ENCODE results near the gene HCN2.
"Not testable (repeated sequence)": the region's sequence is repeated elsewhere in the genome, so short reads cannot be mapped to it uniquely, and the experiment has no call there.

Gene HCN2

DNA sequence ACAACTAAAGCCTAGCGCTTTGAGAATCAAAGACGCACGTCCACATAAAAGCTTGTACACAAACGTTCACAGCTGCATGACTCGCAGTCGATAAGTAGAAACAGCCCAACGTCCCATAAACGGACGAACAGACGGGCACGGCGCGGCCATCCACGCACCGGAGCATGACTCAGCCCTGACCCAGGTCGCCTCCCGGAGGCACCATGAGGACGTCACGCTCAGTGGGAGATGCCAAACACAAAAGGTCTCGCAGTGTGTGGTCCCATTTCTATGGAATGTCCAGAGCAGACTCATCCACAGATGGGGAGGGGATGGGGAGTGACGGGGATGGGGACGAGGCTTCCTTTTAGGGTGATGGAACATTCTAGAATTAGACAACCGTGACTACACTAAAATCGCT is 34.3 kb downstream of the HCN2 start:
- H2BK12ac ChIP-seq (ENCODE audit: low read length in 2 of 2) = no peak overlapping the region
- H2BK120ac ChIP-seq (ENCODE audit: low read depth, low read length) = no peak overlapping the region
- peak overlapping the region; percentile 72 for H3K27ac ChIP-seq (ENCODE audit: low read length, poor library complexity, severe bottlenecking)
- no peak overlapping the region for H3K4ac ChIP-seq (ENCODE audit: low read depth in 1 of 2, low read length in 2 of 2)
- H3K79me1 ChIP-seq (replicated peaks; ENCODE audit: low read length, poor library complexity, severe bottlenecking) = peaks cover 20% of the 10 kb centered on the region
- H3K36me3 ChIP-seq (ENCODE audit: control insufficient read depth in 1 of 2, insufficient read depth in 2 of 2, low read depth in 1 of 2, low read length in 2 of 2) = peaks cover 36 to 66% of the 10 kb centered on the region in 2 experiments
- H3K27me3 ChIP-seq (ENCODE audit: control insufficient read depth in 1 of 2, insufficient read depth in 1 of 2, low read length in 2 of 2) = no peaks in the 10 kb centered on the region
- H4K8ac ChIP-seq (ENCODE audit: low read length) = no peak overlapping the region
- 63% methylated on average over 24 of the region's 24 CpGs for WGBS
- no peak overlapping the region for H2BK5ac ChIP-seq (ENCODE audit: low read depth, low read length, poor library complexity, severe bottlenecking)
- H3K4me3 ChIP-seq (ENCODE audit: insufficient read depth in 1 of 2, low read depth in 1 of 2, low read length in 2 of 2) = no peak overlapping the region
- no peak overlapping the region for H2AFZ ChIP-seq (ENCODE audit: low read depth, low read length)
- peak overlapping the region; percentile 37 for H3K4me2 ChIP-seq (ENCODE audit: low read length, poor library complexity, severe bottlenecking)
- H2AK5ac ChIP-seq (ENCODE audit: low read length, severe bottlenecking) = no peak overlapping the region
- peak; percentile 83 for DNase-seq
- H3K23ac ChIP-seq (ENCODE audit: low read length in 2 of 2) = no peak overlapping the region
- H3K9ac ChIP-seq (ENCODE audit: low read length) = no peak overlapping the region
- H3K18ac ChIP-seq (ENCODE audit: low read depth in 1 of 2, low read length in 2 of 2) = no peak overlapping the region
- H4K91ac ChIP-seq (ENCODE audit: low read length) = no peak overlapping the region
- no peaks in the 10 kb centered on the region for H3K9me3 ChIP-seq (ENCODE audit: control insufficient read depth, low read length)
- H3K4me1 ChIP-seq (ENCODE audit: control insufficient read depth, insufficient read depth, low read depth, low read length) = peaks cover 26% of the 10 kb centered on the region
- H2BK15ac ChIP-seq (ENCODE audit: low read depth, poor library complexity, severe bottlenecking) = no peak overlapping the region
- H3K14ac ChIP-seq (ENCODE audit: low read length in 2 of 2) = no peak overlapping the region

GRCh38 chr19:624433-625109 is 34.9 kb downstream of the HCN2 start:
- Histone ChIP-seq H2AK5ac (ENCODE audit: low read length, severe bottlenecking) (peak overlapping the region; percentile 7), H2AFZ (ENCODE audit: low read depth, low read length) (no peak overlapping the region), H2BK120ac (ENCODE audit: low read depth, low read length) (no peak overlapping the region), H3K36me3 (ENCODE audit: control insufficient read depth in 1 of 2, insufficient read depth in 2 of 2, low read depth in 1 of 2, low read length in 2 of 2) (peaks cover 32 to 65% of the 10 kb centered on the region in 2 experiments), H3K23ac (ENCODE audit: low read length in 2 of 2) (no peak overlapping the region), H3K14ac (ENCODE audit: low read length in 2 of 2) (no peak overlapping the region), H4K8ac (ENCODE audit: low read length) (no peak overlapping the region), H3K4ac (ENCODE audit: low read depth in 1 of 2, low read length in 2 of 2) (no peak overlapping the region), H3K27ac (ENCODE audit: low read length, poor library complexity, severe bottlenecking) (peak overlapping the region; percentile 12), H2BK5ac (ENCODE audit: low read depth, low read length, poor library complexity, severe bottlenecking) (no peak overlapping the region), H2BK15ac (ENCODE audit: low read depth, poor library complexity, severe bottlenecking) (no peak overlapping the region), H3K9ac (ENCODE audit: low read length) (no peak overlapping the region), H3K4me3 (ENCODE audit: insufficient read depth in 1 of 2, low read depth in 1 of 2, low read length in 2 of 2) (no peak overlapping the region), H4K91ac (ENCODE audit: low read length) (no peak overlapping the region), H3K4me2 (ENCODE audit: low read length, poor library complexity, severe bottlenecking) (peak overlapping the region; percentile 37), H3K9me3 (ENCODE audit: control insufficient read depth, low read length) (no peaks in the 10 kb centered on the region), H3K18ac (ENCODE audit: low read depth in 1 of 2, low read length in 2 of 2) (no peak overlapping the region), H2BK12ac (ENCODE audit: low read length in 2 of 2) (no peak overlapping the region), H3K27me3 (ENCODE audit: control insufficient read depth in 1 of 2, insufficient read depth in 1 of 2, low read length in 2 of 2) (no peaks in the 10 kb centered on the region), H3K4me1 (ENCODE audit: control insufficient read depth, insufficient read depth, low read depth, low read length) (peaks cover 29% of the 10 kb centered on the region), H3K79me1 (replicated peaks; ENCODE audit: low read length, poor library complexity, severe bottlenecking) (peaks cover 20% of the 10 kb centered on the region)
- DNase-seq = no peak
- WGBS = 95% methylated on average over 24 of the region's 24 CpGs

- Histone ChIP-seq H3K14ac (ENCODE audit: low read length in 2 of 2) (no peak overlapping the region), H3K79me1 (replicated peaks; ENCODE audit: low read length, poor library complexity, severe bottlenecking) (peaks cover 19% of the 10 kb centered on the region), H3K27ac (ENCODE audit: low read length, poor library complexity, severe bottlenecking) (no peak overlapping the region), H3K4me2 (ENCODE audit: low read length, poor library complexity, severe bottlenecking) (no peak overlapping the region), H3K18ac (ENCODE audit: low read depth in 1 of 2, low read length in 2 of 2) (no peak overlapping the region), H4K8ac (ENCODE audit: low read length) (no peak overlapping the region), H3K27me3 (ENCODE audit: control insufficient read depth in 1 of 2, insufficient read depth in 1 of 2, low read length in 2 of 2) (no peaks in the 10 kb centered on the region), H2BK5ac (ENCODE audit: low read depth, low read length, poor library complexity, severe bottlenecking) (no peak overlapping the region), H2AFZ (ENCODE audit: low read depth, low read length) (no peak overlapping the region), H3K4me3 (ENCODE audit: insufficient read depth in 1 of 2, low read depth in 1 of 2, low read length in 2 of 2) (no peak overlapping the region), H2BK12ac (ENCODE audit: low read length in 2 of 2) (no peak overlapping the region), H3K4me1 (ENCODE audit: control insufficient read depth, insufficient read depth, low read depth, low read length) (peaks cover 34% of the 10 kb centered on the region), H3K23ac (ENCODE audit: low read length in 2 of 2) (no peak overlapping the region), H4K91ac (ENCODE audit: low read length) (peak overlapping the region; percentile 44), H2BK120ac (ENCODE audit: low read depth, low read length) (no peak overlapping the region), H2AK5ac (ENCODE audit: low read length, severe bottlenecking) (no peak overlapping the region), H3K9ac (ENCODE audit: low read length) (no peak overlapping the region), H3K9me3 (ENCODE audit: control insufficient read depth, low read length) (no peaks in the 10 kb centered on the region), H2BK15ac (ENCODE audit: low read depth, poor library complexity, severe bottlenecking) (no peak overlapping the region), H3K36me3 (ENCODE audit: control insufficient read depth in 1 of 2, insufficient read depth in 2 of 2, low read depth in 1 of 2, low read length in 2 of 2) (peaks cover 35 to 64% of the 10 kb centered on the region in 2 experiments), H3K4ac (ENCODE audit: low read depth in 1 of 2, low read length in 2 of 2) (no peak overlapping the region)
- no peak for DNase-seq
- 96% methylated on average over 4 of the region's 5 CpGs for WGBS
Observed at GRCh38 chr19:625257-625656, 35.6 kb downstream of the HCN2 start.

DNA sequence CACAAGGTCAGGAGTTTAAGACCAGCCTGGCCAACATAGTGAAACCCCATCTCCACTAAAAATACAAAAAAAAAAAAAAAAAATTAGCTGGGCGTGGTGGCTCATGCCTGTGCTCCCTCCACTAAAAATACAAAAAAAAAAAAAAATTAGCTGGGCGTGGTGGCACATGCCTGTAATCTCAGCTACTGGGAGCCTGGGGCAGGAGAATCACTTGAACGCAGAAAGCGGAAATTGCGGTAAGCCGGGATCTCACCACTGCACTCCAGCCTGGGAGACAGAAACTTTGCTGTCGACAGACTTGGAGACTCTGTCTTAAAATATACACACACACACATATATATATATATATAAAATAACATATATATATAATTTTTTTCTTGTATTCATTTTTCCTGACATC is 36.9 kb downstream of the HCN2 start:
- not testable (repeated sequence) for H2BK120ac ChIP-seq (ENCODE audit: low read depth, low read length); DNase-seq; H3K23ac ChIP-seq (ENCODE audit: low read length in 2 of 2); H3K4ac ChIP-seq (ENCODE audit: low read depth in 1 of 2, low read length in 2 of 2); H3K4me2 ChIP-seq (ENCODE audit: low read length, poor library complexity, severe bottlenecking); H2AFZ ChIP-seq (ENCODE audit: low read depth, low read length); H2BK12ac ChIP-seq (ENCODE audit: low read length in 2 of 2); H3K18ac ChIP-seq (ENCODE audit: low read depth in 1 of 2, low read length in 2 of 2); H3K4me3 ChIP-seq (ENCODE audit: insufficient read depth in 1 of 2, low read depth in 1 of 2, low read length in 2 of 2); H2BK15ac ChIP-seq (ENCODE audit: low read depth, poor library complexity, severe bottlenecking); H3K9ac ChIP-seq (ENCODE audit: low read length); H4K8ac ChIP-seq (ENCODE audit: low read length); H2AK5ac ChIP-seq (ENCODE audit: low read length, severe bottlenecking); H3K9me3 ChIP-seq (ENCODE audit: control insufficient read depth, low read length); H3K14ac ChIP-seq (ENCODE audit: low read length in 2 of 2); H4K91ac ChIP-seq (ENCODE audit: low read length); H3K27me3 ChIP-seq (ENCODE audit: control insufficient read depth in 1 of 2, insufficient read depth in 1 of 2, low read length in 2 of 2); H3K27ac ChIP-seq (ENCODE audit: low read length, poor library complexity, severe bottlenecking); H2BK5ac ChIP-seq (ENCODE audit: low read depth, low read length, poor library complexity, severe bottlenecking)
- WGBS = 84% methylated on average over 4 of the region's 7 CpGs
- H3K36me3 ChIP-seq (ENCODE audit: control insufficient read depth in 1 of 2, insufficient read depth in 2 of 2, low read depth in 1 of 2, low read length in 2 of 2) = peaks cover 42 to 58% of the 10 kb centered on the region in 2 experiments
- H3K4me1 ChIP-seq (ENCODE audit: control insufficient read depth, insufficient read depth, low read depth, low read length) = peaks cover 35% of the 10 kb centered on the region
- H3K79me1 ChIP-seq (replicated peaks; ENCODE audit: low read length, poor library complexity, severe bottlenecking) = peaks cover 17% of the 10 kb centered on the region

All from mesenchymal stem cell (in vitro differentiated cells and primary cell).